NOMO-1 treated with DMSO at 0.1 percent for 48 hours (cell line): ENCODE measurements around the gene KRT222.
A peak's percentile ranks its signal among the peaks of the same experiment; 100 is the strongest.

Experiments used
- DNase-seq: peaks from one replicate; lab custom pipeline; 2025; ENCODE audit not compliant: unreplicated experiment; lab: John Stamatoyannopoulos, UW

KRT222 gene

GRCh38 chr17:40615841-40616476, 49.0 kb downstream of the KRT222 start:
- DNase-seq, result no peak

- peak; percentile 49 for DNase-seq
These were observed 49.7 kb downstream of the KRT222 start for GRCh38 chr17:40615068-40615840.

- no peak for DNase-seq
These were observed 50.4 kb downstream of the KRT222 start for GRCh38 chr17:40614431-40615067.

GRCh38 chr17:40613467-40614154, 51.4 kb downstream of the KRT222 start:
- DNase-seq, result no peak

GRCh38 chr17:40612599-40613244, 52.3 kb downstream of the KRT222 start:
- DNase-seq, result no peak

GRCh38 chr17:40611840-40612474, 53.0 kb downstream of the KRT222 start:
- no peak for DNase-seq

GRCh38 chr17:40610359-40610758, 54.6 kb downstream of the KRT222 start:
- DNase-seq, result no peak

GRCh38 chr17:40608061-40608581, 56.9 kb downstream of the KRT222 start:
- DNase-seq, result no peak

GRCh38 chr17:40607641-40608040, 57.3 kb downstream of the KRT222 start:
- DNase-seq, result no peak

- DNase-seq, result no peak
These were observed 58.2 kb downstream of the KRT222 start for GRCh38 chr17:40606548-40607353.

- no peak for DNase-seq
These were observed 59.7 kb downstream of the KRT222 start for GRCh38 chr17:40605306-40605705.
